AG04449 (cell line): ENCODE measurements around the gene CFAP92.

ENCODE experiments used
- CTCF ChIA-PET: fragments of 350-600 bp; formaldehyde crosslinking; extraction: SDS; loops from one replicate; lab custom pipeline; 2021; ENCODE audit warnings: antibody characterized with exemption; lab: Yijun Ruan, JAX
- POLR2A ChIA-PET: fragments of 400-600, 350-600 bp; formaldehyde crosslinking; extraction: SDS; loops from one replicate; lab custom pipeline; 2020; ENCODE audit warnings: antibody characterized with exemption, inconsistent platforms; lab: Yijun Ruan, JAX
- DNase-seq: peaks from one replicate; pipeline ENCODE4 v3.0.0-alpha.2; 2010; ENCODE audit warnings: low read depth, low spot score
- H3K4me3 ChIP-seq: 2 replicates; pipeline ENCODE4 v1.5.1; 2011; ENCODE audit warnings: low read depth, mild to moderate bottlenecking, control low read depth, low read length
- TF ChIP-seq, protein P1 (sequence below): IDR thresholded peaks from one replicate; pipeline ENCODE4 v1.5.1; 2011; ENCODE audit warnings: mild to moderate bottlenecking, moderate library complexity, low read length, control low read depth, inconsistent platforms; ENCODE audit not compliant: insufficient read depth; ENCODE audit errors: missing control alignments

Gene CFAP92

DNA sequence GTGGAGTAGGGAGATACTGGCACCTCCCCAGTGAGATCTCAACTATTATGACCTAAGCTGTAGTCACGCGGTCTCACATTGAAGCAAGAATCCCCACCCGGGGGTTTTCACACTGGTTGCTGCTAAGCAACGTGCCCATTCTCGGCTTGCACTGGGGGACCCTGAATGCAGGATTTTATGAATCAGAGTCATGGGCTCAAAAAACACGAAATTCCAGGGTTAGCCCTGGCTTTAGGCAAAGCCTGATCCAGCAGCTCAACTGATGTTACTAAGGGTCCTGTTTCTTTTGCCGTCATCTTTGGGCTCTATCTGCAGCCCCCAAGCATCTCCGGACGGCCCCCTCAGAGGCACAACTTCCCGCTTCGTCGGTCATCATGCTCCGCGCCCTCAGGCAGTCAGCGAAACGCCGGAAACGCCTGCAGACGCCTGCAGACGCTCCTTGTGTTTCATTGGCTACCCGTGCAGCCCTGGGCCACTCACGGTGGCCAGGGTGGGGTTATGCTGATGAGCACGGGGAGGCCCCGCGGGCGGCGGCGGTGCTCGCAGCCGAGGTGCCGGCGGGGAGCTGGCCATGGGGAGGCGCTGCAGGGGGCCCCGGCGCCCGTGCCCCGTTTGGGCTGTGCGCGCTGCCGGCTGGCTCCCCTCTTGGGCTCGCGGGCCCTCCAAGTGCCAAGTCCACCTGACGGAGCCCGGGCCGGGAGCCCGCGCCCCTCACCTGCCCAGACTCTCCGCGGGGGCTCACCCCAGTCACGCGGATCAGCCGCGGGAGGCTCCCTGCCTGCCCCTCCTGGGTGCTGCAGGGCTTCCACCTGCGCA lies 33.1 kb upstream of the CFAP92 start:
- TF ChIP-seq, protein P1, sequence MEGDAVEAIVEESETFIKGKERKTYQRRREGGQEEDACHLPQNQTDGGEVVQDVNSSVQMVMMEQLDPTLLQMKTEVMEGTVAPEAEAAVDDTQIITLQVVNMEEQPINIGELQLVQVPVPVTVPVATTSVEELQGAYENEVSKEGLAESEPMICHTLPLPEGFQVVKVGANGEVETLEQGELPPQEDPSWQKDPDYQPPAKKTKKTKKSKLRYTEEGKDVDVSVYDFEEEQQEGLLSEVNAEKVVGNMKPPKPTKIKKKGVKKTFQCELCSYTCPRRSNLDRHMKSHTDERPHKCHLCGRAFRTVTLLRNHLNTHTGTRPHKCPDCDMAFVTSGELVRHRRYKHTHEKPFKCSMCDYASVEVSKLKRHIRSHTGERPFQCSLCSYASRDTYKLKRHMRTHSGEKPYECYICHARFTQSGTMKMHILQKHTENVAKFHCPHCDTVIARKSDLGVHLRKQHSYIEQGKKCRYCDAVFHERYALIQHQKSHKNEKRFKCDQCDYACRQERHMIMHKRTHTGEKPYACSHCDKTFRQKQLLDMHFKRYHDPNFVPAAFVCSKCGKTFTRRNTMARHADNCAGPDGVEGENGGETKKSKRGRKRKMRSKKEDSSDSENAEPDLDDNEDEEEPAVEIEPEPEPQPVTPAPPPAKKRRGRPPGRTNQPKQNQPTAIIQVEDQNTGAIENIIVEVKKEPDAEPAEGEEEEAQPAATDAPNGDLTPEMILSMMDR = peak; percentile 21
- DNase-seq = no peak
- peak overlapping the region; percentile 30 for H3K4me3 ChIP-seq
- CTCF ChIA-PET = interaction anchor here (0.7 to 7.1 kb wide), 8 partner anchors 10 to 218 kb away, joined by 3 to 38 read pairs (median 7); no protein-coding TSS in a partner anchor
- POLR2A ChIA-PET = no interaction called here

DNA sequence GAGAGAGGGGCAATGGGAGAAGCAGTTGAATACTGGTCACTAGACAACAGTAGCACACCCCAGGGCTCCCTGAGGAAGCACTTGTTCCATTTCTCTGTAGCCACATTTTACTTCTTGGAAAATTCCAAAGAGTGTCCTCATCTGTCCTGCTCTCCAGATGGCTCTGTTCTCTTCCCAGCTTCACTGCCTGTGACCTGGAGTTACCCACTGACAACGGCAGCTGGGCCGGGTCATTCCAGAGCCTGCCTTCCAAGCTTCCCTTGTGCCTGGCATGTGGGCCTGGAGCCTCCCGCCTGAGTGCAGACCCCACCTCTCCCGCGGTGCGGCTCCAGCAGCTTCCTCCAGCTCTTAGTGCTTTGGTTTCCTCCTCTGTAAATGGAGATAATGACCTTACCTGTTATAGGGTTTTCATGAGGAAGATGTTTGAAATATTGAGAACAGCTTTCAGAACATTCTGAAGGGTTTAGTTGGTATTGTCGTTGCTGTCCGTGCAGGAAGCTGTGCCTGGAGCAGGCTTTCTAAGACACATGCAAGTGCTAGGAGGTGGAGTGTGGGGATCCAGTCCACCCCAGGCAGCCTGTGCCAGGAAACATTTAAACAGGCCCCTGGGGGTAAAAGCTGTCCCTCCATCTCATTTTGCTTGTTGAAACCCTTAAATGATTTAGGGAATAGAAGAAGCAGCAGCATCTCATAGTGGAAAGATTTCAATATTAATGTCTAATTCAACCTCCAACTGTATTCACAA lies 32.0 kb upstream of the CFAP92 start:
- ChIA-PET POLR2A (no interaction called here), CTCF (interaction anchor here (1.2 to 7.1 kb wide), 6 partner anchors 9 to 219 kb away, joined by 3 to 38 read pairs (median 7); no protein-coding TSS in a partner anchor)
- no peak overlapping the region for H3K4me3 ChIP-seq
- no peak for DNase-seq
- TF ChIP-seq, protein P1 = no peak

DNA sequence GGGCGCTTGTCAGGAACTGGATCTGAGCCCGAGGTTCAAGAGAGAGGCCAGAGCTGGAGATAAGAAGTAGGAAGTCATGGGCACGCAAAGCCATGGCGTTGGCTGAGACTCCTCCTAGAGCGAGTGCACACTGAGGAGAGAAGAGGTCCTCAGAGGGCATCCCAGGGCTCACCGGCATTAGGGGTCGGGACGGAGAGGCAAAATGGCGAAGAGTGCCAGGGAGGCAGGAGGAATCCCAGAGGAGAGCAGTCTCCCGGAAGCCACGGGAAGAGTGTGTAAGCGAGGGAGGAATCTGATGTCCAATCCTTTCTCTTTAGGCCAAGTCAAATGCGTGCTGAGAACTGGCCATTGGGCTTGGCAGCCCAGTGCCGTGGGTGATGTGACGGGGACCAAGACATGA lies 31.2 kb upstream of the CFAP92 start:
- ChIA-PET CTCF (interaction anchor here (1.2 to 7.1 kb wide), 5 partner anchors 12 to 137 kb away, joined by 3 to 38 read pairs (median 7); no protein-coding TSS in a partner anchor), POLR2A (no interaction called here)
- TF ChIP-seq, protein P1 = no peak
- no peak for DNase-seq
- H3K4me3 ChIP-seq = no peak overlapping the region

DNA sequence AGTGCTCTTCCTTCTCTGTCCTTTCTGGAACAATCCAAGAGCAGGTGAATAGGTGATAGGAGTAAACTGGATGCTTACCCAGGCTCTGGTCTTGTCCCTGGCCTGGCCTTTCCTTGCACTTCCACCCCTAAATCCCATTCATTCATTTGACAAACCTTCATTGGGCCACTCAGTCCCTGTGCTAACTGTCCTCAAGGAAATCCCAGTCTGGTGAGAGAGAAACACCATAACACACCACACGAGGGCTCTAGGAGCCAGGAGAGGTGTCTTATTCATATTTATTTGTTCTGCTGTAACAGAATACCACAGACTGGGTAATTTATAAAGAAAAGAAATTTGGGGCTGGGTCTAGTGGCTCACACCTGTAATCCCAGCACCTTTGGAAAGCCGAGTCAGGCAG lies 30.0 kb upstream of the CFAP92 start:
- no peak overlapping the region for H3K4me3 ChIP-seq
- ChIA-PET POLR2A (no interaction called here), CTCF (interaction anchor here (1.5 to 7.1 kb wide), 2 partner anchors 16 to 29 kb away, joined by 3 to 38 read pairs; no protein-coding TSS in a partner anchor)
- DNase-seq = no peak
- TF ChIP-seq, protein P1 = peak; percentile 18

DNA sequence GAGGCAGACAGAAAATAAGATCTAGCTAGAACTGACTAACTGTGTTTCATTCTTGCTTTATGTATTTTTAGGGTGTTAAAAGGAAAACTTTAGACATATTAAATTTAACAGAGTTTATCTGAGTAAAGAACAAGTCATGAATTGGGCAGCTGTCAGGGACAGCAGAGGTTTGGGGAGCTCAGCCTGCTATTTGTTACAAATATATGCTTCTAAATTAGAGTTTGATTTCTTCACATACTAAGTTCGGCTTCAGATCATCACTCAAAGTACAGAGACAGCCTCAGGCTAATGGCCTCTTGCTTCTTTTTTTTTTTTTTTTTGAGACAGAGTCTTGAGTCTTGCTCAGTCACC lies 29.1 kb upstream of the CFAP92 start:
- no peak for DNase-seq
- ChIA-PET CTCF (interaction anchor here (2.3 to 7.1 kb wide), 2 partner anchors 29 to 223 kb away, joined by 7 to 38 read pairs; no protein-coding TSS in a partner anchor), POLR2A (no interaction called here)
- TF ChIP-seq, protein P1 = no peak
- no peak overlapping the region for H3K4me3 ChIP-seq
